Activated CD4-positive, alpha-beta memory T cell treated with anti-CD3 and anti-CD28 coated beads for 36 hours (primary cell): Measurements from ENCODE around the gene EPHB1. TPM values are rescaled to one million over a fixed set of nuclear protein-coding genes. Genes with fewer than 3 reads are reported as not detected.

Experiments
- CTCF ChIA-PET: fragments of 350-600 bp; sonication (Branson Sonifier 250); formaldehyde crosslinking; loops from one replicate; lab custom pipeline; 2021; ENCODE audit warnings: antibody characterized with exemption, inconsistent platforms; lab: Charles Lee
- POLR2A ChIA-PET: fragments of 350-600 bp; sonication (Branson Sonifier 250); formaldehyde crosslinking; loops from one replicate; lab custom pipeline; 2021; ENCODE audit warnings: antibody characterized with exemption; lab: Charles Lee
- DNase-seq: peaks from one replicate; pipeline ENCODE4 v3.0.0-alpha.2; 2020
- H3K27ac Mint-ChIP-seq: one replicate; pipeline ENCODE4 v1.8.0; 2021; ENCODE audit warnings: mixed read lengths
- H3K27me3 Mint-ChIP-seq: one replicate; pipeline ENCODE4 v1.8.0; 2021; ENCODE audit warnings: mixed read lengths
- H3K36me3 Mint-ChIP-seq: one replicate; pipeline ENCODE4 v1.8.0; 2021; ENCODE audit warnings: mixed read lengths
- H3K4me1 Mint-ChIP-seq: one replicate; pipeline ENCODE4 v1.8.0; 2021; ENCODE audit warnings: low read depth, mixed read lengths
- H3K4me3 Mint-ChIP-seq: one replicate; pipeline ENCODE4 v1.8.0; 2021; ENCODE audit warnings: mild to moderate bottlenecking, mixed read lengths
- H3K9me3 Mint-ChIP-seq: one replicate; pipeline ENCODE4 v1.8.0; 2021; ENCODE audit warnings: mixed read lengths
- intact Hi-C: fragments of 100-400 bp; cut with micrococcal nuclease; formaldehyde crosslinking; loops from one replicate; pipeline ENCODE4 v1.15.1; 2023
- total RNA-seq, 2 experiments: library from RNA; stranded (reverse); gene quantifications; one replicate each; pipeline ENCODE4 v1.2.3, GENCODE V29; 2021

Gene EPHB1
- total RNA-seq, 2 experiments from 2014 or later, result 1.3 TPM

DNA sequence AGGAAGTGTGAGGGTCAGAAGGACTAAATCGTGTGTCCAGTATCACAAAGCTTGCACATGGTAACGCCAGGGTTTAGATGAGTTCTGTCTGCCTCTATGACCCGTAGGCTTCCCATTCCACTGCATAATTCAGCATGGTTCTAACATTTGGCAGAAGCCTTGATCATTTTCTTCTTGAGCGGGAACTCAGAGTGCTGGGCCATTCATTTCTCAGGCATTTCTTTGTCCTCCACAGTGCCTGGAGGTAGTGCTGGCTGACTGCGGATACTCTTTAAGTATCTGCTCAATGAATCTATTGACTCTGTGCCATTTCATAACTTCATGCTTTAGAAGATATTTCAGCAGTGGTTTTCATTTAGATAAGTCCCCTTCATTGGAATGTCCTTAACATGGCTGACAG, 370.2 kb downstream of the EPHB1 start:
- Mint-ChIP-seq H3K4me1 (no peaks in the 10 kb centered on the region), H3K27me3 (no peaks in the 10 kb centered on the region), H3K36me3 (no peaks in the 10 kb centered on the region), H3K4me3 (no peak overlapping the region), H3K9me3 (no peaks in the 10 kb centered on the region), H3K27ac (no peak overlapping the region)
- intact Hi-C loops, result no loop called here
- no peak for DNase-seq
- ChIA-PET CTCF (no interaction called here), POLR2A (no interaction called here)

DNA sequence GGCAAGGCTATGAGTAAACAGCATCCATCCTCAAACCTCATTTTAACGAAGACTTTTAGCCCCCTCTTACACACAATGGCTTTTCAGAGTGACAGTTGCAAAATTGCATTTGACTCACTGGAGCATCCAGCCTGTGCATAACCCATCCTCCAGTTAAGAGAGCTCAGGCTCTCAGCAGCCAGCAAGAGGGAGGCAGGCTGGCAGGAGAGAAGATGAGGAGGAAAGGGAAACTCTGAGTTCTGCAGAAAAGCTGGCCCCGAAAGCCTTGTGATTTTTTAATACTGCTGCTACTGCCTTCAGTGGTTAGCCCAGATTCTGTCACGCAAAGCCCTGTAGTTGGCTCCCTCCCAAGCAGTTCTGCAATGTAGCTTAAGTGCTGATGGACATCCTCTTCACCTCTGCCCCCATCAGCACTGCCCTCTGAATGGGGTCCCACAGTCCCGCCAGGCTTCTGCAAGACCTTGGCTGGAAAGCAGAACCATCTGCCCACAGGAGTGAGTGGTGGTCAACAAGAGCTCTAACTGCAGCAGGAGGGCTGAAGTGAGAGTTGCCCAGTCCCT, 371.3 kb downstream of the EPHB1 start:
- ChIA-PET CTCF (no interaction called here), POLR2A (no interaction called here)
- no peaks in the 10 kb centered on the region for H3K4me1 Mint-ChIP-seq

DNA sequence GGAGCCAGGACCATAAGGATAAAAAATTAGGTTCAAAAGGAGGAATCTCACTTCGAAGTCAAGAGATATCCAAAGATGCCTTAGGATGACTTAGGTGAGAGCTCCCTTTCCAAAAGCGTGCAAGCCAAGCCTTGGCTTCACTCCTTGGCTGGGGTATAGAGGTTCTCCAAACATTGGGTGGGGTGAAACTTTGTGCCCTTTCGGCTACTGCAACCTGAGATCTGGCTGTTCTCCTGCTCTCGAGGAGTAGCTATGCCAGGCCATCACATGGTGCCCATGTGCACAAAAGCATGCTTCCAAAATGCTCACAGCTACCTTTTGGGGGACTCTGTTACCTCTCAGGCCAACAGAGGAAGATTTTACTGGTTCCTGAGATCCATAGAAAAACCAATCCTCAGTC, 373.8 kb downstream of the EPHB1 start:
- Mint-ChIP-seq H3K27me3 (no peaks in the 10 kb centered on the region), H3K36me3 (no peaks in the 10 kb centered on the region), H3K27ac (no peak overlapping the region), H3K9me3 (no peaks in the 10 kb centered on the region), H3K4me1 (no peaks in the 10 kb centered on the region), H3K4me3 (no peak overlapping the region)
- intact Hi-C loops, result no loop called here
- CTCF ChIA-PET, result no interaction called here
- POLR2A ChIA-PET, result no interaction called here
- DNase-seq, result no peak

More for the DNA sequence above, 371.3 kb downstream of the EPHB1 start:
- H3K27ac Mint-ChIP-seq, result no peak overlapping the region
- H3K9me3 Mint-ChIP-seq, result no peaks in the 10 kb centered on the region
- H3K36me3 Mint-ChIP-seq, result no peaks in the 10 kb centered on the region
- DNase-seq, result no peak
- H3K27me3 Mint-ChIP-seq, result no peaks in the 10 kb centered on the region
- H3K4me3 Mint-ChIP-seq, result no peak overlapping the region
- intact Hi-C loops, result no loop called here

- DNase-seq, result no peak
- Mint-ChIP-seq H3K4me3 (no peak overlapping the region), H3K27me3 (no peaks in the 10 kb centered on the region), H3K4me1 (no peaks in the 10 kb centered on the region), H3K36me3 (no peaks in the 10 kb centered on the region), H3K27ac (no peak overlapping the region), H3K9me3 (no peaks in the 10 kb centered on the region)
- intact Hi-C loops, result no loop called here
- ChIA-PET CTCF (no interaction called here), POLR2A (no interaction called here)
These were observed 374.6 kb downstream of the EPHB1 start for GRCh38 chr3:135169651-135170050.

GRCh38 chr3:135170732-135171131, 375.7 kb downstream of the EPHB1 start:
- DNase-seq, result no peak
- no peaks in the 10 kb centered on the region for H3K4me1 Mint-ChIP-seq
- intact Hi-C loops, result no loop called here
- no peaks in the 10 kb centered on the region for H3K36me3 Mint-ChIP-seq
- no peaks in the 10 kb centered on the region for H3K27me3 Mint-ChIP-seq
- H3K27ac Mint-ChIP-seq, result no peak overlapping the region
- CTCF ChIA-PET, result no interaction called here
- no peaks in the 10 kb centered on the region for H3K9me3 Mint-ChIP-seq
- H3K4me3 Mint-ChIP-seq, result no peak overlapping the region
- POLR2A ChIA-PET, result no interaction called here

- Mint-ChIP-seq H3K27me3 (no peaks in the 10 kb centered on the region), H3K27ac (no peak overlapping the region), H3K4me3 (no peak overlapping the region), H3K4me1 (no peaks in the 10 kb centered on the region), H3K9me3 (no peaks in the 10 kb centered on the region), H3K36me3 (no peaks in the 10 kb centered on the region)
- ChIA-PET POLR2A (no interaction called here), CTCF (no interaction called here)
- no peak for DNase-seq
- intact Hi-C loops, result no loop called here
These were observed 377.3 kb downstream of the EPHB1 start for GRCh38 chr3:135172191-135172869.

- no peak overlapping the region for H3K27ac Mint-ChIP-seq
- H3K9me3 Mint-ChIP-seq, result no peaks in the 10 kb centered on the region
- no peak for DNase-seq
- CTCF ChIA-PET, result no interaction called here
- POLR2A ChIA-PET, result no interaction called here
- no peaks in the 10 kb centered on the region for H3K4me1 Mint-ChIP-seq
- H3K36me3 Mint-ChIP-seq, result no peaks in the 10 kb centered on the region
- no peaks in the 10 kb centered on the region for H3K27me3 Mint-ChIP-seq
- no peak overlapping the region for H3K4me3 Mint-ChIP-seq
- intact Hi-C loops, result no loop called here
These were observed 380.7 kb downstream of the EPHB1 start for GRCh38 chr3:135175728-135176277.

- no peak overlapping the region for H3K27ac Mint-ChIP-seq
- intact Hi-C loops, result no loop called here
- CTCF ChIA-PET, result no interaction called here
These were observed 381.8 kb downstream of the EPHB1 start for GRCh38 chr3:135176881-135177280.

DNA sequence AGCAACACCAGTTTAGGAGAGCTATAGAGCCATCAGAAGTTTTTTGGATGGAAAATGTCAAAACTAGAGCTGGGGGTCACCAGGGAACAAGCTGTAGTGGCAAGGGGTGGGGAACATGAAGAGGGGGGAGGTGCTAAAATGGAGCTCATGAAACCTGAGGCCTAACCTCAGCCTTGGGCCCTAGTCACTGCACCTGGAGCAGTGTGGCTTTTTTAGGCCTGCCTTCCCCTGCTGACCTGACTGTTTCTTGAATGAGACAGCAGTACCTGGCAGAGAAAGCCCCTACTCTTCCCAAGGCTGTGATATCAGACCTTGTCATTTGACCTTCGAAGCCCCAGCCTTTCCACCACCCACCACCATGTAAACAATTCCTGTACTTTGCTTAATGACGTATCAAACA, 383.5 kb downstream of the EPHB1 start:
- Mint-ChIP-seq H3K9me3 (no peaks in the 10 kb centered on the region), H3K36me3 (no peaks in the 10 kb centered on the region), H3K27ac (no peak overlapping the region), H3K4me1 (no peaks in the 10 kb centered on the region), H3K27me3 (no peaks in the 10 kb centered on the region), H3K4me3 (no peak overlapping the region)
- intact Hi-C loops, result no loop called here
- DNase-seq, result no peak
- ChIA-PET CTCF (no interaction called here), POLR2A (no interaction called here)

More at GRCh38 chr3:135176881-135177280, 381.8 kb downstream of the EPHB1 start:
- Mint-ChIP-seq H3K9me3 (no peaks in the 10 kb centered on the region), H3K27me3 (no peaks in the 10 kb centered on the region), H3K4me3 (no peak overlapping the region), H3K4me1 (no peaks in the 10 kb centered on the region), H3K36me3 (no peaks in the 10 kb centered on the region)
- POLR2A ChIA-PET, result no interaction called here
- no peak for DNase-seq

- H3K36me3 Mint-ChIP-seq, result no peaks in the 10 kb centered on the region
- DNase-seq, result no peak
- CTCF ChIA-PET, result no interaction called here
- H3K4me3 Mint-ChIP-seq, result no peak overlapping the region
- intact Hi-C loops, result no loop called here
- H3K27me3 Mint-ChIP-seq, result peaks cover 3% of the 10 kb centered on the region
- H3K9me3 Mint-ChIP-seq, result no peaks in the 10 kb centered on the region
- H3K4me1 Mint-ChIP-seq, result no peaks in the 10 kb centered on the region
- no peak overlapping the region for H3K27ac Mint-ChIP-seq
- POLR2A ChIA-PET, result no interaction called here
These were observed 386.3 kb downstream of the EPHB1 start for GRCh38 chr3:135181408-135181807.

DNA sequence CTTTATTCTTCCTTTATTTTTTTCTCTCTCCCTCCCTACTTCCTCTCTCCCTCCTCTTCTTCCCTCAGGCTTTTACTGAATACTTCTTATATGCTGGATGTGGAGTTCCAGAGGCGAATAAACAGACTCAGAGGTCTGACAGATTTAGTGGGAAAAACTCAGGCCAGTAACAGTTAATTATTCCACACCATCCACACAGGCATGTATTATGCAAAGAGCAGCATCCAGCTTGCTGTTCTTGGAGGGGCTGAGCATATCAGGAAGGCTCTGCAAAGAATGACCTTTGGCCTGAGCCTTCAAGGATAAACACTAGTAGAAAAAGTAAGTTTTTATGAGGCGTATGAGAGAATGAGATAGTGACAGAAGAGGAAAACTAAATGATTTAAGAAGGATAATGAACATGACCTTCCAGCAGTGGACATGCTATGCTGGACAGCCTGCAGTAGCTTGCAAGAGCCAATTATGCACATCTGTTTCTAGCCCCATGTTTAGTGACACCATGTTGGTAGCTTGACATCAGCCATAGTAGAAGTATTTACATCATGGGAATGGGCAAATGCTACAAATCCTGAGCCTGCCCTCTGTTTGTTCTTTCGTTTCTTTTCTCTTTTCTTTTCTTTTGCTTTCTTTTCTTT, 387.4 kb downstream of the EPHB1 start:
- H3K27me3 Mint-ChIP-seq, result peaks cover 3% of the 10 kb centered on the region
- no peaks in the 10 kb centered on the region for H3K9me3 Mint-ChIP-seq
- POLR2A ChIA-PET, result no interaction called here
- CTCF ChIA-PET, result no interaction called here
- DNase-seq, result no peak
- H3K27ac Mint-ChIP-seq, result no peak overlapping the region
- H3K4me3 Mint-ChIP-seq, result no peak overlapping the region
- no peaks in the 10 kb centered on the region for H3K36me3 Mint-ChIP-seq
- no peaks in the 10 kb centered on the region for H3K4me1 Mint-ChIP-seq
- intact Hi-C loops, result no loop called here

GRCh38 chr3:135190658-135191057, 395.6 kb downstream of the EPHB1 start:
- Mint-ChIP-seq H3K27ac (no peak overlapping the region), H3K4me1 (no peaks in the 10 kb centered on the region), H3K36me3 (no peaks in the 10 kb centered on the region), H3K27me3 (no peaks in the 10 kb centered on the region), H3K9me3 (peaks cover 3% of the 10 kb centered on the region), H3K4me3 (no peak overlapping the region)
- POLR2A ChIA-PET, result no interaction called here
- intact Hi-C loops, result no loop called here
- CTCF ChIA-PET, result no interaction called here
- no peak for DNase-seq
